Ovary (tissue), 9 donors: ENCODE data around the gene ZNF212. TPM values are rescaled to one million over a fixed set of nuclear protein-coding genes. Genes with fewer than 3 reads are reported as not detected.

Experiments used
- DNase-seq, 5 donors: peaks; one replicate each; pipeline ENCODE4 v3.0.0-alpha.2; 2019 to 2020
- H3K27ac ChIP-seq, 2 donors: fragments of 200-600 bp; one replicate each; pipeline versions ENCODE4 v1.5.1 to v1.8.0; 2019 to 2022
- H3K27me3 ChIP-seq: fragments of 200-600 bp; one replicate; pipeline ENCODE4 v1.8.0; 2022
- H3K36me3 ChIP-seq: fragments of 200-600 bp; sonication (generic); one replicate; pipeline ENCODE4 v1.5.1; 2019
- H3K4me1 ChIP-seq: one replicate; pipeline ENCODE4 v1.8.1; 2013; ENCODE audit warnings: mild to moderate bottlenecking, moderate library complexity; ENCODE audit not compliant: insufficient read depth
- H3K4me3 ChIP-seq: fragments of 200-600 bp; sonication (generic); one replicate; pipeline ENCODE4 v1.5.1; 2017
- H3K9me3 ChIP-seq, 2 donors: fragments of 200-600 bp in 1 of 2; sonication (generic) in 1 of 2; one replicate each; pipeline versions ENCODE4 v1.5.1 to v1.8.1; 2013 to 2019; ENCODE audit warnings: mild to moderate bottlenecking in 1 of 2, moderate library complexity in 1 of 2
- EP300 ChIP-seq: sonication (generic); formaldehyde crosslinking; IDR thresholded peaks from one replicate; pipeline ENCODE4 v1.6.1; 2017; ENCODE audit warnings: antibody characterized with exemption
- POLR2A ChIP-seq: fragments of 450-650 bp; IDR thresholded peaks from one replicate; pipeline ENCODE4 v1.6.1; 2017; ENCODE audit warnings: antibody characterized with exemption, mild to moderate bottlenecking, moderate library complexity
- WGBS, 3 donors: extraction: QIAGEN DNeasy Blood & Tissue Kit in 1 of 3; methylation state at CpG; one replicate each; pipeline versions ENCODE4 v1.1.5 to v1.1.7; 2013 to 2017; 5-methylcytosine and 5-hydroxymethylcytosine counted together
- intact Hi-C, 4 donors: fragments of 100-400 bp; cut with DNase I; formaldehyde crosslinking; loops; one replicate each; pipeline versions ENCODE4 v1.11.0 to v1.15.1; 2022 to 2023
- polyA plus RNA-seq, 2 donors: library from polyadenylated mRNA; stranded (reverse); fragments of 200-250 nt in 1 of 2; fragments of 350-450 nt in 1 of 2; fragmentation: Illumina TruSeq in 1 of 2; extraction: RNeasy Lipid Tissue Mini Kit (QIAGEN cat#74804) in 1 of 2; gene quantifications; one replicate each; pipeline ENCODE4 v1.2.3, GENCODE V29; 2013 to 2014
- total RNA-seq, 7 donors: library from RNA; depleted of rRNA in 2 of 7; stranded (reverse); fragments of >200 nt in 2 of 7; fragmentation: NEBNext Ultra II Directional in 3 of 7; extraction: Animal tissue kit (Norgen Biotek cat#: 25700) in 3 of 7; gene quantifications; one replicate each; pipeline versions ENCODE4 v1.1.0 to v1.2.4, GENCODE V29; 2016 to 2023
- TF ChIP-seq, protein P1 (sequence below), 3 donors: fragments of 450-650 bp in 2 of 3; fragments of 200-600 bp in 1 of 3; IDR thresholded peaks; one replicate each; pipeline versions ENCODE4 v1.5.1 to v1.8.0; 2016 to 2022; ENCODE audit warnings: antibody characterized with exemption in 3 of 3, mild to moderate bottlenecking in 1 of 3
- donor health status: DM: no; HTN: no; CAD: no; lungs with moderate emphysema.
- donor health status: DM: no; HTN: no; CAD: no.
- donor health status: Bipolar disorder and iron deficiency.
- donor health status: DM: yes; HTN: yes; CAD: no.
- donor health status: DM: no; HTN: no; CAD: no.
- donor health status: DM: yes; HTN: yes; CAD: no.

ZNF212 gene
- total and polyA plus RNA-seq, 9 donors = 5.4 to 16.0 (median 11.3) TPM

DNA sequence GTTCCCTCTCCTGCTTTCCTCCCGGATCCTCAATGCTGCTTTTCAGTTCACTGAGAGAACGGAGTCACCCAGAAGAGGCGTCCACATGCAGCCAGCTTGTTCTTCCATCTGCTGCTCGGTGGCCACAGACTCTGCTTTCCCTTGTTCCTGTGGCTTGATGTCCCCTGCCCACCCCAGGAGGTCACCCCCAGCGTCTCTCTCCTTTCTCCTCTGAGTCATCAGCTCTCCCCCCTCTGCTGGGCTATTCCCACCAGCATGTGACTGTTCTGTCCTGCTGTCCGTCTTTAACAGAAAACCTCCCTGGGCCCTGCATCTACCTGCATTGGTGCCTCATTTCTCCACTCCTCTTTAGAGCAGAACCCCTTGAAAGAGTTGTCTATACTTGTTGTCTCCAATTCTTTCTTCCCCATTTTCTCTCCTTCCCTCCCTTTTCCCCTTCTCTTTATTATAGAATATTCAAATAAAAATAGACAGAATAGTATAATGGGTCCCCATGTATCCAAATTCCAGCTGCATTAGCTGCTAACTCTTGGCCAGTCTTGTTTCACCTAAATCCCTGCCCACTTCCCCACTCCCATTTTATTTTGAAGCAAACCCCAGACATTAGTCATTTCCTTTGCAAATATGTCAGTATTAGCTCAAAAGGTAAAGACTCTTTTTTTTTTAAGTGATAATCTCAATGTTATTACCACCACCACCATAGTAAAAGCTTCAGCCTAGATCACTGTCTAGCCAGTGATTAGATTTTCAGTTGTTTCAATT is 40.0 kb upstream of the ZNF212 start:
- H3K9me3 ChIP-seq = no peaks in the 10 kb centered on the region
- no peak overlapping the region for H3K27ac ChIP-seq
- intact Hi-C loops = no loop called here
- peaks cover 6% of the 10 kb centered on the region for H3K4me1 ChIP-seq
- no peak overlapping the region for H3K4me3 ChIP-seq
- H3K27me3 ChIP-seq = no peaks in the 10 kb centered on the region
- 93 to 95% (median 93%) methylated on average over 6 of the region's 6 CpGs for WGBS, 3 donors
- H3K36me3 ChIP-seq = no peaks in the 10 kb centered on the region
- TF ChIP-seq, protein P1, sequence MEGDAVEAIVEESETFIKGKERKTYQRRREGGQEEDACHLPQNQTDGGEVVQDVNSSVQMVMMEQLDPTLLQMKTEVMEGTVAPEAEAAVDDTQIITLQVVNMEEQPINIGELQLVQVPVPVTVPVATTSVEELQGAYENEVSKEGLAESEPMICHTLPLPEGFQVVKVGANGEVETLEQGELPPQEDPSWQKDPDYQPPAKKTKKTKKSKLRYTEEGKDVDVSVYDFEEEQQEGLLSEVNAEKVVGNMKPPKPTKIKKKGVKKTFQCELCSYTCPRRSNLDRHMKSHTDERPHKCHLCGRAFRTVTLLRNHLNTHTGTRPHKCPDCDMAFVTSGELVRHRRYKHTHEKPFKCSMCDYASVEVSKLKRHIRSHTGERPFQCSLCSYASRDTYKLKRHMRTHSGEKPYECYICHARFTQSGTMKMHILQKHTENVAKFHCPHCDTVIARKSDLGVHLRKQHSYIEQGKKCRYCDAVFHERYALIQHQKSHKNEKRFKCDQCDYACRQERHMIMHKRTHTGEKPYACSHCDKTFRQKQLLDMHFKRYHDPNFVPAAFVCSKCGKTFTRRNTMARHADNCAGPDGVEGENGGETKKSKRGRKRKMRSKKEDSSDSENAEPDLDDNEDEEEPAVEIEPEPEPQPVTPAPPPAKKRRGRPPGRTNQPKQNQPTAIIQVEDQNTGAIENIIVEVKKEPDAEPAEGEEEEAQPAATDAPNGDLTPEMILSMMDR (IDR thresholded peaks at IDR 0.05) = no peak
- TF ChIP-seq EP300 (no peak), POLR2A (no peak)
- no peak for DNase-seq

DNA sequence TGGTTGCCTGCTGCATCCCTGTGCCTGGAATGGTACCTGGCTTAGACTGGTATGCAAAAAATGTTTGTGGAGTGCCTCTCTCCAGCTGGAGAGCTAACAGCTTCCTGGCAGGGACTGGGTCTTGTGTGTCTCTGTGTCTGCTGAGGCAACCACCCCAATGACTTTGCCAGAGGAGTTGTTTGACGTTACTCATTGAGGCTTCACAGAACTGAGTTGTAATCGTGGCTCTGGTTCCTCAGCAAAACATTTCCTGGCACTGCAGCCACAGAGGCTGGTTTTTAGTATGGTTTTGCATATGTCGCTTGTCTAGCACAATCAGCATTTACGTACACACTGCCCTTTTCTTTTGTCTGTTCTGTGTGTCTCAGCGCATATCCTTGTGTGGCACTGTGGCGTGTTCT is 36.6 kb upstream of the ZNF212 start:
- intact Hi-C loops = no loop called here
- no peak for DNase-seq
- TF ChIP-seq POLR2A (no peak), EP300 (no peak)
- TF ChIP-seq, protein P1 (IDR thresholded peaks at IDR 0.05) = no peak
- Histone ChIP-seq H3K27ac (no peak overlapping the region), H3K4me1 (no peaks in the 10 kb centered on the region), H3K27me3 (no peaks in the 10 kb centered on the region), H3K9me3 (no peaks in the 10 kb centered on the region), H3K4me3 (no peak overlapping the region), H3K36me3 (no peaks in the 10 kb centered on the region)
- 94 to 95% (median 94%) methylated on average over 6 of the region's 6 CpGs for WGBS, 3 donors

DNA sequence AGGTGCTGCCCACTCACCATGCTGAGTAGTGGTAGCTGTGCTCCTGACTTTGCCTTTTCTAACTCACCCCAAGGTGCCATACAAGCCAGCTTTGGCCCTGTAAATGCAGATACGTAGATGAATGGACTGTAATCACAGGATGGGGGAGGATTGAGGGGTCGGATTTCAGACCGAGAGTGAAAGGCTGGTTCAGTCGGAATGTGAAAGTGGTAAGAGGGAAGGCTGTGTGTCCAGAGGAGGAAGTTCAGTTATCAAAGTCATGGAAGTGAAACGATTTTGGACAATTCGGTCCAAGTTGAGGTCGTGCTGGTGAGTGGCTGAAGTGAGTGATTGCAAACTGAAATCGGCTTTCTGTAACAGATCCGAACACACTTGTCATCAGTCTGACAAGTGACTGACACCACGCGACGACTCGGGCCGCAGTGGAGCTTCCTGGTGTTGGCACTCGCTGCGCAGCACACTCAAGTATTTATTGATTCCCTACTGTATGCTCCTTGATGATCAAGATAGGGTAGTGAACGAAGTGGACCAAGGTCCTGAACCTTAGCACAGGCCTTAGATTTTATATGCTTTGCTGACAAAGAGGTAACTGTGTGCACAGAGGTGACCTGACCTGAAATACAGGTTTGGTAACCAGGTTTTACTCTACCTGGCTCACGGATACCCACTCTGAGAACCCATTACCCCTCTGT is 33.6 kb upstream of the ZNF212 start:
- no peak for TF ChIP-seq POLR2A
- TF ChIP-seq, protein P1 (IDR thresholded peaks at IDR 0.05) = no peak
- TF ChIP-seq EP300 = no peak
- WGBS, 3 donors = 77 to 83% (median 80%) methylated on average over 18 of the region's 18 CpGs
- Histone ChIP-seq H3K4me1 (no peaks in the 10 kb centered on the region), H3K9me3 (no peaks in the 10 kb centered on the region), H3K27me3 (no peaks in the 10 kb centered on the region), H3K4me3 (no peak overlapping the region), H3K27ac (no peak overlapping the region), H3K36me3 (no peaks in the 10 kb centered on the region)
- DNase-seq = no peak
- intact Hi-C loops = no loop called here

DNA sequence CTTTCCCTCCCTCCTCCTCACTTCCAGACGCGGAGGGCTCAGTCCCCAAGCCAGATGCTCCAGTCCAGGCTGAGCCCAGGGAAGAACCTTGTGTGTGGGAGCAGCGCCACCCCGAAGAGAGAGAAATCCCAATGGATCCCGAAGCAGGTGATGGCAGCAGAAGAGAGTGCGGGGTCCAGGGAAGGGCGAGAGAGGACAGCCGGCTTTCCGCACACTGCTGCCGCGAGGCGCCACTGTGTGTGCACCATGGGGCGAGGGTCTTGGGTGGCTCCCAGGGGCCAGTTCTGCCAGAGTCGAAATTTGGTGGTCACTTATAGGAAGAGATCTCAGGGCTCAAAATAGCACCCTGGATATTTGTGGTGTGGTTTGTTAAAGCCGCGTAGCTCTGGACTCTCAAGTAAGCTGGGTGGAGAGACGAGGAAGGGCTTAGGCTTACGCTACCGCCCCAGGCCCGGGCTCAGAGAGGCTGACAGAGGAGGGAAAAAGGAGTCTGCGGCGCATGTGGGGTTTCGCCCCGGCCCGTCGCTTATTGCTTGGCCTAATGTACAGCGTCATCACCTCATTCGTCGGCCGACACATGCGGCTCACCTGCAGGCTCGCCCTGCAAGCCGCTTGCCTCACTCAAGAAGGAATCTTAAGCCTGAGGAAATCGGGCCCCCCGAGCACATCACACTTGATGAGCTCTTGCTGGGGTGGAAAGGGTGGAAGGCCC is 32.0 kb upstream of the ZNF212 start:
- Histone ChIP-seq H3K36me3 (no peaks in the 10 kb centered on the region), H3K4me1 (no peaks in the 10 kb centered on the region), H3K9me3 (no peaks in the 10 kb centered on the region), H3K27ac (no peak overlapping the region), H3K27me3 (no peaks in the 10 kb centered on the region), H3K4me3 (no peak overlapping the region)
- 88 to 90% (median 88%) methylated on average over 35 of the region's 35 CpGs for WGBS, 3 donors
- intact Hi-C loops = no loop called here
- TF ChIP-seq EP300 = no peak
- TF ChIP-seq, protein P1 (IDR thresholded peaks at IDR 0.05) = no peak
- TF ChIP-seq POLR2A = no peak
- DNase-seq = no peak
